ENCODE measurements around the gene OR51A7.

DNA sequence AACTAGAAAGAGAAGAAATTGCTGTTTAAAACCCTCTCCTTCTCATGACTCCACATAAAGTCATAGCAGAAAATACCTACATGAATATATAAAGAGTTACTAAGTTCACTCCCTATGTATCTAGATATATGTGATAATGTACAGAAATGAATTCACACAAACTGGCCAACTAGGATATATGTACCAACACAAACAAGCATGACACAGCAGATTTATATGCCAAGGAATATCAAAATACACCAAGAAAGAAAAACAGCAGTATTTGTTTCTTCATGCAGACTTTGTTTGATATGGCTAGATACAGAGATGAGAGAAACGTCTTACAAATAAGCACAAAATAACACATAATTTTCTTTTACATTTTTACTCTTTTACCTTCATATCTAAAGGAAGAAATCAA lies 18.7 kb downstream of the OR51A7 start:
- TF ChIP-seq POLR2A (IDR thresholded peaks at IDR 0.05; ENCODE audit: low read length), result no peak
- TF ChIP-seq GATA1 (IDR thresholded peaks at IDR 0.05; ENCODE audit: low read depth, low read length), result no peak

Data from erythroblast (primary cell).